Gastrocnemius medialis (tissue), 4 donors: Measurements from ENCODE around the gene CNP. TPM values are rescaled to one million over a fixed set of nuclear protein-coding genes. Genes with fewer than 3 reads are reported as not detected.
"Not testable (repeated sequence)": the region's sequence is repeated elsewhere in the genome, so short reads cannot be mapped to it uniquely, and the experiment has no call there.

ENCODE experiments used
- ATAC-seq, 2 donors: fragments of 150-250 bp; one replicate each; pipeline ENCODE4 v1.9.1; 2016
- DNase-seq, 2 donors: peaks; one replicate each; pipeline ENCODE4 v3.0.0-alpha.2; 2019
- H3K27ac ChIP-seq, 4 donors: fragments of 200-600 bp; sonication (generic); 1 replicate in 1 of 4; 2 replicates in 3 of 4; pipeline ENCODE4 v1.5.1; 2016 to 2018; ENCODE audit warnings: mild to moderate bottlenecking in 2 of 4, moderate library complexity in 1 of 4
- H3K27me3 ChIP-seq, 3 donors: fragments of 200-600 bp; sonication (generic) in 2 of 3; 1 replicate in 1 of 3; 2 replicates in 2 of 3; pipeline versions ENCODE4 v1.5.1 to v1.6.0; 2016 to 2019; ENCODE audit warnings: mild to moderate bottlenecking in 1 of 3, moderate library complexity in 1 of 3
- H3K36me3 ChIP-seq, 2 donors: fragments of 200-600 bp; sonication (generic) in 1 of 2; one replicate each; pipeline ENCODE4 v1.5.1; 2017 to 2018
- H3K4me1 ChIP-seq, 2 donors: fragments of 200-600 bp; sonication (generic) in 1 of 2; one replicate each; pipeline ENCODE4 v1.5.1; 2016 to 2017; ENCODE audit warnings: mild to moderate bottlenecking in 2 of 2
- H3K4me3 ChIP-seq, 4 donors: fragments of 200-600 bp; sonication (generic) in 3 of 4; 1 replicate in 1 of 4; 2 replicates in 3 of 4; pipeline ENCODE4 v1.5.1; 2016 to 2019; ENCODE audit warnings: mild to moderate bottlenecking in 2 of 4
- H3K9me3 ChIP-seq, 3 donors: fragments of 200-600 bp; sonication (generic) in 2 of 3; 1 replicate in 1 of 3; 2 replicates in 2 of 3; pipeline ENCODE4 v1.5.1; 2016 to 2019
- CTCF ChIP-seq, 5 experiments: fragments of 450-650 bp in 3 of 5; fragments of 200-600 bp in 2 of 5; sonication (generic) in 2 of 5; IDR thresholded peaks in 4 of 5; conservative IDR thresholded peaks in 1 of 5; 1 replicate in 4 of 5; 2 replicates in 1 of 5; pipeline ENCODE4 v1.5.1; 2016 to 2019; ENCODE audit warnings: antibody characterized with exemption in 5 of 5, mild to moderate bottlenecking in 3 of 5, moderate library complexity in 3 of 5
- POLR2A ChIP-seq, 2 donors: fragments of 450-650 bp; IDR thresholded peaks; one replicate each; pipeline ENCODE4 v1.6.1; 2017; ENCODE audit warnings: antibody characterized with exemption in 2 of 2, mild to moderate bottlenecking in 2 of 2, moderate library complexity in 2 of 2
- in situ Hi-C, 4 donors: fragments of 200-750 bp; cut with MboI; loops; one replicate each; pipeline versions ENCODE4 v1.15.0 to v1.8.0; 2017; ENCODE audit warnings: low sequenced_read_pairs in 4 of 4
- intact Hi-C: fragments of 100-400 bp; cut with DNase I; formaldehyde crosslinking; loops from one replicate; pipeline ENCODE4 v1.15.1; 2023; ENCODE audit warnings: low total_unique reads
- total RNA-seq, 4 donors: library from RNA; depleted of rRNA; stranded (reverse); fragments of >200 nt; gene quantifications; one replicate each; pipeline versions ENCODE4 v1.1.0 to v1.2.3, GENCODE V29; 2016

The CNP gene
- total RNA-seq, 4 donors from 2014 or later: 15.1 to 26.2 (median 20.4) TPM

- in situ Hi-C loops (no loop called here), intact Hi-C loops (no loop called here)
- no peaks in the 10 kb centered on the region for H3K36me3 ChIP-seq
- DNase-seq (no peak), ATAC-seq (no peak)
- peaks cover 5 to 12% of the 10 kb centered on the region in 2 donors for H3K4me1 ChIP-seq
- no peaks in the 10 kb centered on the region for H3K27me3 ChIP-seq
- peak overlapping the region in 2 of 4 donors; percentile 84 to 97 for H3K27ac ChIP-seq
- H3K9me3 ChIP-seq: no peaks in the 10 kb centered on the region
- no peak overlapping the region for H3K4me3 ChIP-seq
- TF ChIP-seq POLR2A (IDR thresholded peaks at IDR 0.05) (no peak), CTCF (IDR thresholded peaks at IDR 0.05 in 4 of 5, conservative IDR thresholded peaks at IDR 0.05 in 1 of 5) (no peak)
These were observed 37.8 kb upstream of the CNP start for GRCh38 chr17:41928693-41929251.

GRCh38 chr17:41930009-41930832, 36.4 kb upstream of the CNP start, which contains the start of gene ODAD4:
Gene ODAD4 (plus strand): TSS chr17:41930617. CDS start chr17:41930724, 107 bp downstream.
- no peaks in the 10 kb centered on the region for H3K9me3 ChIP-seq
- in situ Hi-C loops (no loop called here), intact Hi-C loops (loop anchor here (1.0 kb wide), 2 partner anchors 11 to 36 kb away; partner anchors contain the start of gene CNP)
- peaks cover 5 to 12% of the 10 kb centered on the region in 2 donors for H3K4me1 ChIP-seq
- peak within 1 kb of the TSS; percentile 41 to 70 (median 62) for H3K4me3 ChIP-seq
- DNase-seq: peak; percentile 91 to 96
- TF ChIP-seq CTCF (IDR thresholded peaks at IDR 0.05 in 4 of 5, conservative IDR thresholded peaks at IDR 0.05 in 1 of 5) (peak; percentile 56 to 69 (median 62)), POLR2A (IDR thresholded peaks at IDR 0.05) (peak; percentile 53 to 65)
- peak; percentile 96 to 98 for ATAC-seq
- H3K27ac ChIP-seq: peak within 1 kb of the TSS; percentile 84 to 97 (median 90)
- no peaks in the 10 kb centered on the region for H3K36me3 ChIP-seq
- no peaks in the 10 kb centered on the region for H3K27me3 ChIP-seq

- ATAC-seq, in situ Hi-C loops, DNase-seq, H3K36me3 ChIP-seq, H3K27me3 ChIP-seq, H3K9me3 ChIP-seq: not testable (repeated sequence)
- intact Hi-C loops: loop anchor here (1.0 kb wide), 2 partner anchors 11 to 36 kb away; partner anchors contain the start of gene CNP
- H3K4me1 ChIP-seq: peaks cover 5 to 12% of the 10 kb centered on the region in 2 donors
- peak overlapping the region; percentile 84 to 97 (median 90) for H3K27ac ChIP-seq
- H3K4me3 ChIP-seq: peak overlapping the region; percentile 41 to 70 (median 62)
These were observed 35.8 kb upstream of the CNP start for GRCh38 chr17:41930833-41931156.

- in situ Hi-C loops: not testable (repeated sequence)
These were observed 34.9 kb upstream of the CNP start for GRCh38 chr17:41931715-41932114.

GRCh38 chr17:41932816-41933389, 33.7 kb upstream of the CNP start:
- Histone ChIP-seq H3K4me1 (peaks cover 13 to 19% of the 10 kb centered on the region in 2 donors), H3K9me3 (no peaks in the 10 kb centered on the region), H3K4me3 (no peak overlapping the region), H3K36me3 (no peaks in the 10 kb centered on the region), H3K27ac (no peak overlapping the region), H3K27me3 (no peaks in the 10 kb centered on the region)
- DNase-seq (no peak), ATAC-seq (no peak)
- in situ Hi-C loops: no loop called here
- intact Hi-C loops: no loop called here
- no peak for TF ChIP-seq CTCF (IDR thresholded peaks at IDR 0.05 in 4 of 5, conservative IDR thresholded peaks at IDR 0.05 in 1 of 5)
- no peak for TF ChIP-seq POLR2A (IDR thresholded peaks at IDR 0.05)

More at GRCh38 chr17:41931715-41932114, 34.9 kb upstream of the CNP start:
- ATAC-seq, DNase-seq, H3K27me3 ChIP-seq, intact Hi-C loops, H3K9me3 ChIP-seq, H3K36me3 ChIP-seq, H3K27ac ChIP-seq, H3K4me3 ChIP-seq: not testable (repeated sequence)
- peaks cover 5 to 12% of the 10 kb centered on the region in 2 donors for H3K4me1 ChIP-seq
